WI38 (cell line): ENCODE data around the gene SLC2A9.

Source experiments
- H3K4me3 ChIP-seq: 2 replicates; pipeline ENCODE4 v1.5.1; 2011; ENCODE audit warnings: low read depth, mild to moderate bottlenecking, control low read depth, low read length
- CTCF ChIP-seq: IDR thresholded peaks from 2 replicates; pipeline ENCODE4 v1.5.1; 2012; ENCODE audit warnings: low read depth, mild to moderate bottlenecking, control low read depth, low read length

Gene SLC2A9

GRCh38 chr4:9899306-9900055 is 121.8 kb downstream of the SLC2A9 start:
- H3K4me3 ChIP-seq = no peak overlapping the region
- no peak for TF ChIP-seq CTCF

DNA sequence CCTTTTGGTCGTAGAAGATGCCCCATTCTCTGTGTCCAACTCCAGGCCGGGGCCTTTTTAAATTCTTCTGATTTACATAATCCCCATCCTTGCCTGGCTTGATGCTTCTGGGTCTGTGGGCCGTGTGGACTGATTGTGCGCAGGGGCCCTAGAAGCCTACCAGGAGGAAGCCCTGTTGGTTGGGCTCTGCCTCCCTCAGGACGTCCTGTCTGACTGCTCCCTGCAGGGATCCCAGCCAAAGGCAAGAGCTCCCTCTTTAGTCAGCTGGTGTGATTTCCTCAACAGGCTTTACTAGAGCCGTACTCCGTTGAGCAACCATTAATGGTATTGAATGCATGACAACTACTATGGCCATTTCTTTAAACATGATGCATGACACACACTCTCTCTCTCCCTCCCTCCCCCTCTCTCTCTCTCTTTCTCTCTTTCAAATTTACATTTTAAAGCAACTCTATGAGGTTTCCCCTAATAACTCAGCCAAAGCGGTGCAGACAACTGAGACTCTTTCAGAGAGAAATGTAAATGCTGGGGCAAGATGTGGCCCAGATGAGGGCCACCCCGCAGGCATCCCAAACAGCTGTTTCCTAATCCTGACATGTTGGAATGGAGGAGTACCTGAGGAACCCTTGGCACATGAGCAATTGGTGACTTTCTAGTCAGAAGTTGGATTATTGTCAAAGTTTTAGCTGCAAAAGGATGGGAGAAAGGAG is 122.5 kb downstream of the SLC2A9 start:
- H3K4me3 ChIP-seq = no peak overlapping the region

DNA sequence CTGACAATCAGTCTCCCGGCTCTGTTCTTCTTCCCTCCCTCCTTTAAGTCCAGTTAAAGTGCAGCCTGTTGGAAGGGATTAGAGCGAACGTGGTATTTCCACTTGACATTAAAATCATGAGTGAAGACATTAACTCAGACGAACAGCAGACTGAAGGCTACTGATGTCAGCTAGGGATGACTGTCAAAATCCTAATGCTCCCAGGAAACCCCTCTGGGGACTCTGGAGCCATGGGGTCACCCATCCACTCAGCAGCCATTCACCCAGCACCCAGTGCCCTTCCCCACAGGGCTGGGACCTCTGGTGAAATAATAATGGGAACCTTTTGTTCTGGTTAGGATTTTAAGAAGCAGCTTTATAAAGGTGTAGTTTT is 126.0 kb downstream of the SLC2A9 start:
- no peak overlapping the region for H3K4me3 ChIP-seq
- no peak for TF ChIP-seq CTCF

More for the DNA sequence above, 122.5 kb downstream of the SLC2A9 start:
- no peak for TF ChIP-seq CTCF

DNA sequence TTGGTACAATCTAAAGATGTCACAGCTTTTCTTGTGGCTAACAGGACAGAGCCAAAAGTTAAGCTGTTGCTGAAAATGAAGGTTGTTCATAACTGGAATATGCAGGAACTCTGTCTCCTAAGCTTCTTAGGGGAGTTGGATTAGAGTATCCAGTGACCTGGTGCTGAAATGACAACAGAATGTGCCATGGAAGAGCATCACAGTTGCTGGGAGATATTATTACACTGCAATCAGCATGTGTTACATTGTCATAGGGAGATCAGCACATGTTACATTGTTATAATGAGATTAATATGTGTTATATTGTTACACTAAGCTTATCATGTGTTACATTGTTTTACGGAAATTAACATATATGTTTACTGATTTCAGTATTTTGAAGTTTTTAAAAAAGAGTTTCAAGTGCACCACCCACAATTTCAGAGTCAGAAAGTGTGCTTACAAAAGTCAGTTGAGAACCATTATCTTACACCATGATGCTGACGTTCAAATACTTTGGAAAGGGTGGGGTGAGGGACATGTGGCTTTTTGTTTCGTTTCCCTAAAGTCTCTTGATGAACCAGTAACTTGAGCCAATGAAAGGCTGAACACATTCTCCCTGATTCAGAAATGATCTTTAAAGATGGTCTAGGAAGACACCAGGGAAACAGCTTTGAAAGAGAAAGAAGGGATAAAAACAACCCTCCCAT is 126.5 kb downstream of the SLC2A9 start:
- TF ChIP-seq CTCF = no peak

DNA sequence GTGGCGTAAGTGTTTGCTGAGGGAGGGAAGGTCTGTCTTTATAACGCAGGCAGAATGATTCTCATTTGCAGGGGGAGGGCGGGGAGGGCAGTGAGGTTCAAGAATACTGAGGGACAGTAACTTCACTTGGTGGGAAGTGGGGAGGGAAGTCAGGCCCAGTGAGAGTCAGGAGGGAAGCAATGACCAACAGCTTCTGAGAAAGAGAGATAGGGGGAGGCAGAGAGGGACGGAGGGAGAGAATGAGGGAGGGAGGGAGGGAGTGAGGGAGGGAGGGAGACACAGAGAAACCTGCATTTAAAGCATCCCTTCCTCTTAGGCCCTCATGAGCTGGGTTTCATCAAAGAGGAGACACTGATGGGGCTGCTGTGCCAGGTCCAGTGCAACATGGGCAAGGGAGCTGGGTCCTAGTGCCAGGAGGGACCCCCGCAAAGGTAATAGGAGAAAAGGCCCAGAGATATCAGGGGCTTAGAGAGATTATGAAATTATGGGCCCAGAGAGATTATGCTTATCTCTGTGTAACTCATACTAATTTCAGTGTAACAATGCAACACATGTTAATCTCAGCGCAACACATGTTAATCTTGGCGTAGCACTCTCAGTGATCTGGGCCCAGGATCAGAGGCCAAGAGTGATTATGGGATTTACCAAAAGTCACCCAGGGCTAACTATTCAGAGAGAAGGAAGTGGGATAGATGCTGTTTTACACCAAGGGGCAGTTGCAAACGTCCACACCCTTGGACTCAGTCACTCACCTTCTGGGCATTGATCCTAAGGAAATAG is 127.8 kb downstream of the SLC2A9 start:
- no peak for TF ChIP-seq CTCF
- no peak overlapping the region for H3K4me3 ChIP-seq

More for the DNA sequence above, 126.5 kb downstream of the SLC2A9 start:
- H3K4me3 ChIP-seq = no peak overlapping the region

DNA sequence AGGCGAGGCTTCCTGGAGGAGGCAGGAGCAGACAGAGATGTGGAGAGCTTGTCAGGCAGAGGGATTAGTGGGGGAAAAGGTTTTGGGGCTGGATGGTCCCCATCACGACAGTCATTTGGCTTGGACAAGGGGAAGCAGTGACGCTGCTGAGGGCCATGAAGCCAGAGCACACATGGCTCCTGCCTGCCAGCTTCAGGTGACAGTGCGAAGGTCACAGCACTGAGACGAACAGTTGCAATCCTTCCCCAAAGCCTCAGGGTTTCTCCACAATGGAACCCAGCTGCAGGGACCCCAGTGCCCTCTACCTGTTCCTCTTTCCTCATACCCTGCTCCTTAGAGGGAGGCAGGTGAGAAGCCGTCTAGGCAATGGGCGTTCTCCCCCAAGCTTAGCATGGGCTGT is 129.6 kb downstream of the SLC2A9 start:
- TF ChIP-seq CTCF = no peak
- H3K4me3 ChIP-seq = no peak overlapping the region
